IMR-90 (cell line): ENCODE data around the gene CABP2. TPM values are rescaled to one million over a fixed set of nuclear protein-coding genes. Genes with fewer than 3 reads are reported as not detected.

Source experiments
- ATAC-seq: fragments of 200-7000 bp; cut with Tn5 transposase; 2 replicates; pipeline ENCODE4 v1.9.1; 2020; ENCODE audit warnings: low read depth, mild to moderate bottlenecking, moderate library complexity
- BruUV-seq: library from RNA; stranded (reverse); fragments of 400-500 nt; replicated peaks from 2 replicates; lab custom pipeline; 2021; lab: Mats Ljungman, UMichigan
- CTCF ChIA-PET: fragments of 300-600 bp; formaldehyde crosslinking; extraction: SDS; loops from one replicate; lab custom pipeline; 2021; ENCODE audit warnings: antibody characterized with exemption; lab: Yijun Ruan, JAX
- POLR2A ChIA-PET: fragments of 300-600 bp; sonication (Branson Sonifier 250); formaldehyde crosslinking; loops from one replicate; lab custom pipeline; 2022; ENCODE audit warnings: antibody characterized with exemption; ENCODE audit not compliant: unreplicated experiment; lab: Charles Lee
- DNase-seq: peaks from one replicate; pipeline ENCODE4 v3.0.0; 2013
- H2AFZ ChIP-seq: replicated peaks from 2 replicates; pipeline ENCODE3; 2013; ENCODE audit warnings: low read length, mild to moderate bottlenecking; ENCODE audit not compliant: poor library complexity
- H2AK5ac ChIP-seq: 2 replicates; pipeline ENCODE4 v1.6.1; 2013; ENCODE audit warnings: low read depth, low read length, inconsistent platforms
- H2AK9ac ChIP-seq: replicated peaks from 2 replicates; pipeline ENCODE3; 2013; ENCODE audit warnings: mild to moderate bottlenecking, low read depth, low read length, moderate library complexity; ENCODE audit not compliant: poor library complexity
- H2BK120ac ChIP-seq: 2 replicates; pipeline ENCODE4 v1.6.1; 2013; ENCODE audit warnings: low read depth, low read length, inconsistent platforms
- H2BK15ac ChIP-seq: 3 replicates; pipeline ENCODE4 v1.6.1; 2013; ENCODE audit warnings: low read depth, low read length, inconsistent platforms
- H2BK20ac ChIP-seq: 2 replicates; pipeline ENCODE4 v1.6.1; 2013; ENCODE audit warnings: low read depth, mild to moderate bottlenecking, inconsistent platforms, low read length, moderate library complexity
- H2BK5ac ChIP-seq: 2 replicates; pipeline ENCODE4 v1.6.1; 2013; ENCODE audit warnings: mild to moderate bottlenecking, low read depth, low read length, inconsistent platforms; ENCODE audit not compliant: poor library complexity, severe bottlenecking
- H3K14ac ChIP-seq: replicated peaks from 2 replicates; pipeline ENCODE4 v1.6.1; 2013; ENCODE audit warnings: low read depth, low read length, inconsistent platforms
- H3K18ac ChIP-seq: 2 replicates; pipeline ENCODE4 v1.6.1; 2013; ENCODE audit warnings: low read depth, low read length, control low read depth
- H3K23ac ChIP-seq: 2 replicates; pipeline ENCODE4 v1.6.1; 2013; ENCODE audit warnings: low read depth, low read length, inconsistent platforms
- H3K27ac ChIP-seq: 2 replicates; pipeline ENCODE4 v1.5.1; 2013; ENCODE audit warnings: mild to moderate bottlenecking, control low read depth, low read length; ENCODE audit not compliant: insufficient read depth
- H3K27me3 ChIP-seq: 2 replicates; pipeline ENCODE4 v1.6.1; 2013; ENCODE audit warnings: low read length; ENCODE audit not compliant: control insufficient read depth, insufficient read depth
- H3K36me3 ChIP-seq: 2 replicates; pipeline ENCODE4 v1.6.1; 2013; ENCODE audit warnings: low read length, mixed read lengths; ENCODE audit not compliant: control insufficient read depth, insufficient read depth
- H3K4ac ChIP-seq: 2 replicates; pipeline ENCODE4 v1.6.1; 2013; ENCODE audit warnings: low read depth, low read length, inconsistent platforms
- H3K4me1 ChIP-seq: 2 replicates; pipeline ENCODE4 v1.6.1; 2013; ENCODE audit warnings: low read length, mixed read lengths; ENCODE audit not compliant: control insufficient read depth, insufficient read depth
- H3K4me2 ChIP-seq: 2 replicates; pipeline ENCODE4 v1.6.1; 2013; ENCODE audit warnings: low read depth, mild to moderate bottlenecking, control low read depth, low read length, moderate library complexity
- H3K4me3 ChIP-seq: 2 replicates; pipeline ENCODE4 v1.5.1; 2013; ENCODE audit warnings: low read depth, mild to moderate bottlenecking, control low read depth, low read length, moderate library complexity; ENCODE audit not compliant: insufficient read depth
- H3K56ac ChIP-seq: 2 replicates; pipeline ENCODE4 v1.6.1; 2013; ENCODE audit warnings: low read length, inconsistent platforms; ENCODE audit not compliant: insufficient read depth; ENCODE audit errors: extremely low read depth
- H3K79me1 ChIP-seq, 2 experiments: 2 replicates each; pipeline ENCODE4 v1.6.1; 2013; ENCODE audit warnings: low read length in 2 of 2, inconsistent platforms in 1 of 2, low read depth in 1 of 2
- H3K9ac ChIP-seq: 2 replicates; pipeline ENCODE4 v1.6.1; 2013; ENCODE audit warnings: low read depth, low read length, control low read depth
- H3K9me1 ChIP-seq: 2 replicates; pipeline ENCODE4 v1.6.1; 2013; ENCODE audit warnings: low read length, inconsistent platforms; ENCODE audit not compliant: insufficient read depth
- H3K9me3 ChIP-seq: 2 replicates; pipeline ENCODE4 v1.6.1; 2013; ENCODE audit warnings: low read length; ENCODE audit not compliant: control insufficient read depth, insufficient read depth
- H4K20me1 ChIP-seq: 2 replicates; pipeline ENCODE4 v1.6.1; 2013; ENCODE audit warnings: low read length, inconsistent platforms; ENCODE audit not compliant: insufficient read depth
- H4K5ac ChIP-seq: 2 replicates; pipeline ENCODE4 v1.6.1; 2013; ENCODE audit warnings: mild to moderate bottlenecking, low read depth, low read length, control low read depth
- H4K8ac ChIP-seq, 2 experiments: 2 replicates each; pipeline ENCODE4 v1.6.1; 2013; ENCODE audit warnings: low read depth in 2 of 2, low read length in 2 of 2, control low read depth in 1 of 2, inconsistent platforms in 1 of 2
- H4K91ac ChIP-seq: 2 replicates; pipeline ENCODE4 v1.6.1; 2013; ENCODE audit warnings: low read depth, low read length, inconsistent platforms; ENCODE audit not compliant: insufficient read depth
- CTCF ChIP-seq: conservative IDR thresholded peaks from 2 replicates; pipeline ENCODE4 v1.5.1; 2012; ENCODE audit warnings: mild to moderate bottlenecking, low read depth, low read length, improper control_type of control experiment
- ELK1 ChIP-seq: fragments of 150-350 bp; IDR thresholded peaks from 2 replicates; pipeline ENCODE4 v1.6.1; 2016; ENCODE audit warnings: low read depth, mild to moderate bottlenecking, low read length, moderate library complexity, borderline replicate concordance
- FOS ChIP-seq: fragments of 150-350 bp; IDR thresholded peaks from 2 replicates; pipeline ENCODE4 v1.6.1; 2016; ENCODE audit warnings: low read depth, low read length
- MAFK ChIP-seq: IDR thresholded peaks from 2 replicates; pipeline ENCODE4 v1.6.1; 2012; ENCODE audit warnings: low read depth, low read length, improper control_type of control experiment
- MAZ ChIP-seq: IDR thresholded peaks from 2 replicates; pipeline ENCODE4 v1.6.1; 2012; ENCODE audit warnings: low read depth, mild to moderate bottlenecking, low read length, improper control_type of control experiment, moderate library complexity, borderline replicate concordance
- MXI1 ChIP-seq: IDR thresholded peaks from 2 replicates; pipeline ENCODE4 v1.6.1; 2012; ENCODE audit warnings: low read depth, mild to moderate bottlenecking, low read length, moderate library complexity, borderline replicate concordance
- RCOR1 ChIP-seq: IDR thresholded peaks from 2 replicates; pipeline ENCODE4 v1.6.1; 2012; ENCODE audit warnings: mild to moderate bottlenecking, low read length, improper control_type of control experiment; ENCODE audit not compliant: insufficient replicate concordance
- RFX5 ChIP-seq: IDR thresholded peaks from 2 replicates; pipeline ENCODE4 v1.8.0; 2012; ENCODE audit warnings: low read depth, mild to moderate bottlenecking, low read length, moderate library complexity
- SMC3 ChIP-seq: fragments of 150-350 bp; IDR thresholded peaks from 2 replicates; pipeline ENCODE4 v1.6.1; 2016; ENCODE audit warnings: low read depth, mild to moderate bottlenecking, antibody characterized with exemption, low read length, moderate library complexity
- USF2 ChIP-seq: fragments of 150-350 bp; IDR thresholded peaks from 2 replicates; pipeline ENCODE4 v1.6.1; 2017; ENCODE audit warnings: mild to moderate bottlenecking, antibody characterized with exemption, low read length, low read depth
- WGBS, 2 experiments: methylation state at CpG; one replicate each; pipeline versions ENCODE4 v1.1.5 to v1.1.7; 2013; ENCODE audit warnings: missing lambda C conversion rate in 2 of 2; ENCODE audit not compliant: insufficient read length in 1 of 2; ENCODE audit errors: extremely low coverage in 2 of 2; 5-methylcytosine and 5-hydroxymethylcytosine counted together
- dilution Hi-C: fragments of 300-500 bp; cut with HindIII; formaldehyde crosslinking; loops from one replicate; pipeline ENCODE4 v1.14.3; 2018; ENCODE audit warnings: low sequenced_read_pairs; ENCODE audit not compliant: unreplicated experiment
- in situ Hi-C: fragments of 300-500 bp; cut with MboI; formaldehyde crosslinking; loops from 3 replicates; pipeline ENCODE4 v1.14.3; 2019; ENCODE audit warnings: low sequenced_read_pairs, inconsistent platforms, mixed read lengths
- intact Hi-C: fragments of 100-400 bp; cut with micrococcal nuclease; formaldehyde crosslinking; loops from 2 replicates; pipeline ENCODE4 v1.10.0; 2022
- polyA plus RNA-seq, 3 experiments: library from polyadenylated mRNA; depleted of rRNA; stranded (reverse); fragments of >200 nt; gene quantifications; 2 replicates each; pipeline ENCODE4 v1.2.3, GENCODE V29; 2012; ENCODE audit warnings: low replicate concordance in 1 of 3
- total RNA-seq: library from RNA; depleted of rRNA; stranded (reverse); fragments of >200 nt; gene quantifications from 2 replicates; pipeline ENCODE4 v1.2.3, GENCODE V29; 2012

CABP2 gene
- total and polyA plus RNA-seq, 2 of the 4 experiments (the other 2 are of a cell fraction), result not detected

- TF ChIP-seq RFX5, result no peak
Measured at GRCh38 chr11:67507242-67507863, 15.9 kb downstream of the CABP2 start (continued).

- peaks cover 3 to 35% of the 10 kb centered on the region in 2 experiments; a peak in 2 of 4 replicates for H3K79me1 ChIP-seq
- dilution Hi-C loops, result no loop called here
- no peak overlapping the region for H3K27ac ChIP-seq
- BruUV-seq, result TSS peak; percentile 74
- H3K9ac ChIP-seq, result no peak overlapping the region
- no peak overlapping the region for H3K14ac ChIP-seq
- peaks cover 14% of the 10 kb centered on the region for H3K4me1 ChIP-seq
- no peak overlapping the region for H3K56ac ChIP-seq
- ATAC-seq (no peak), DNase-seq (no peak)
- intact Hi-C loops, result loop anchor here (1.0 to 2.0 kb wide), 2 partner anchors 63 to 160 kb away; partner anchors contain the start of gene CORO1B
- no peak overlapping the region for H3K4me2 ChIP-seq
- no peak overlapping the region for H4K91ac ChIP-seq
- ChIA-PET POLR2A (no interaction called here), CTCF (no interaction called here)
- in situ Hi-C loops, result no loop called here
- no peak overlapping the region for H2BK120ac ChIP-seq
- no peak overlapping the region for H2BK15ac ChIP-seq
- peak overlapping the region in 1 of 2 experiments; percentile 61; a peak in 1 of 4 replicates for H4K8ac ChIP-seq
- H4K20me1 ChIP-seq, result no peaks in the 10 kb centered on the region
- H3K9me3 ChIP-seq, result no peaks in the 10 kb centered on the region
- WGBS, 2 experiments, result 97% methylated on average over 4 of the region's 16 CpGs; no CpG with 5 or more reads in 1 of the 2 experiments
- H2AK5ac ChIP-seq, result 0 out of 2 replicates have a peak overlapping the region, but pooled peaks have one; percentile 51
- no peak overlapping the region for H2BK20ac ChIP-seq
- 0 out of 2 replicates have a peak overlapping the region, but pooled peaks have one; percentile 22 for H3K4ac ChIP-seq
- no peaks in the 10 kb centered on the region; the same call in 1 of the 2 replicates for H3K9me1 ChIP-seq
- peak overlapping the region; percentile 85 for H2AFZ ChIP-seq
- no peak overlapping the region for H3K18ac ChIP-seq
- H3K4me3 ChIP-seq, result no peak overlapping the region
- H3K36me3 ChIP-seq, result peaks cover 4% of the 10 kb centered on the region; the same call in 1 of the 2 replicates
- peak overlapping the region; percentile 89 for H2AK9ac ChIP-seq
- H3K27me3 ChIP-seq, result 0 out of 2 replicates have a peak, but pooled peaks cover 2% of the 10 kb centered on the region
- no peak overlapping the region for H4K5ac ChIP-seq
- no peak overlapping the region for H2BK5ac ChIP-seq
- no peak overlapping the region for H3K23ac ChIP-seq
- no peak for TF ChIP-seq RCOR1
- TF ChIP-seq CTCF, result no peak
- TF ChIP-seq MAZ, result no peak
- no peak for TF ChIP-seq FOS
- TF ChIP-seq RFX5, result no peak
- TF ChIP-seq USF2, result no peak
- TF ChIP-seq MXI1, result no peak
- no peak for TF ChIP-seq MAFK
- TF ChIP-seq SMC3, result no peak
- no peak for TF ChIP-seq ELK1
Measured at GRCh38 chr11:67506426-67507051, 16.7 kb downstream of the CABP2 start.
